C1 segment of cervical spinal cord (tissue), 14 donors: ENCODE results near the gene KASH5.

ENCODE experiments used
- DNase-seq, 14 donors: peaks; one replicate each; lab custom pipeline; 2025; lab: John Stamatoyannopoulos, UW

Gene KASH5

GRCh38 chr19:49421039-49421877 is 33.2 kb downstream of the KASH5 start:
- DNase-seq = peak in 5 of 14 donors; percentile 0 to 94 (median 13)

- DNase-seq = peak in 1 of 14 donors; percentile 45
Measured at GRCh38 chr19:49421878-49422202, 33.8 kb downstream of the KASH5 start.

- peak in 2 of 14 donors; percentile 2 to 74 for DNase-seq
Measured at GRCh38 chr19:49422407-49423070, 34.5 kb downstream of the KASH5 start.

- no peak for DNase-seq
Measured at GRCh38 chr19:49423071-49423984, 35.3 kb downstream of the KASH5 start, which contains the start of gene PTH2. Gene PTH2 (minus strand): TSS chr19:49423441. CDS start chr19:49423339, 102 bp downstream.

- DNase-seq = no peak
Measured at GRCh38 chr19:49423985-49424303, 35.9 kb downstream of the KASH5 start.

- no peak for DNase-seq
Measured at GRCh38 chr19:49425178-49425577, 37.1 kb downstream of the KASH5 start, which contains the start of gene GFY. Gene GFY (plus strand): TSS chr19:49425388. CDS start chr19:49426431, 1,043 bp downstream.

- DNase-seq = peak in 1 of 14 donors; percentile 13
Measured at GRCh38 chr19:49425922-49426592, 38.0 kb downstream of the KASH5 start.

GRCh38 chr19:49427339-49427738 is 39.3 kb downstream of the KASH5 start:
- no peak for DNase-seq

- DNase-seq = no peak
Measured at GRCh38 chr19:49427855-49428546, 40.0 kb downstream of the KASH5 start.

- no peak for DNase-seq
Measured at GRCh38 chr19:49428547-49429451, 40.8 kb downstream of the KASH5 start.

- no peak for DNase-seq
Measured at GRCh38 chr19:49430172-49430677, 42.2 kb downstream of the KASH5 start.

GRCh38 chr19:49430678-49431329 is 42.8 kb downstream of the KASH5 start:
- DNase-seq = no peak

GRCh38 chr19:49431330-49431749 is 43.3 kb downstream of the KASH5 start:
- no peak for DNase-seq

GRCh38 chr19:49432141-49433073 is 44.4 kb downstream of the KASH5 start:
- peak in 1 of 14 donors; percentile 23 for DNase-seq

GRCh38 chr19:49433240-49433901 is 45.3 kb downstream of the KASH5 start:
- no peak for DNase-seq

- peak in 1 of 14 donors; percentile 73 for DNase-seq
Measured at GRCh38 chr19:49434907-49435583, 47.0 kb downstream of the KASH5 start.

GRCh38 chr19:49435670-49436069 is 47.6 kb downstream of the KASH5 start:
- DNase-seq = no peak
